NCI-H187 treated with DMSO at 0.1 percent for 48 hours (cell line): Measurements from ENCODE around the gene PPP1R8.

Experiments used
- DNase-seq: peaks from one replicate; lab custom pipeline; 2025; lab: John Stamatoyannopoulos, UW

The PPP1R8 gene

GRCh38 chr1:27872059-27872801 lies 41.6 kb downstream of the PPP1R8 start, which contains the start of gene THEMIS2:
TSS of gene THEMIS2 (plus strand) at chr1:27872544. CDS start at chr1:27872572, 28 bp downstream.
- no peak for DNase-seq

- no peak for DNase-seq
These were observed 42.4 kb downstream of the PPP1R8 start for GRCh38 chr1:27872802-27873551.

- no peak for DNase-seq
These were observed 43.2 kb downstream of the PPP1R8 start for GRCh38 chr1:27873671-27874384.

- no peak for DNase-seq
These were observed 45.9 kb downstream of the PPP1R8 start for GRCh38 chr1:27876341-27877114.

- DNase-seq = no peak
These were observed 46.5 kb downstream of the PPP1R8 start for GRCh38 chr1:27877115-27877416.

- DNase-seq = no peak
These were observed 47.5 kb downstream of the PPP1R8 start for GRCh38 chr1:27878039-27878438.

GRCh38 chr1:27878787-27879335 lies 48.3 kb downstream of the PPP1R8 start:
- DNase-seq = no peak

GRCh38 chr1:27879374-27880082 lies 48.9 kb downstream of the PPP1R8 start:
- DNase-seq = no peak

- no peak for DNase-seq
These were observed 51.9 kb downstream of the PPP1R8 start for GRCh38 chr1:27882543-27882903.

GRCh38 chr1:27883536-27883935 lies 53.0 kb downstream of the PPP1R8 start:
- DNase-seq = no peak

GRCh38 chr1:27884006-27884954 lies 53.7 kb downstream of the PPP1R8 start:
- DNase-seq = no peak

GRCh38 chr1:27885114-27885528 lies 54.5 kb downstream of the PPP1R8 start:
- no peak for DNase-seq

- no peak for DNase-seq
These were observed 55.2 kb downstream of the PPP1R8 start for GRCh38 chr1:27885621-27886352.

GRCh38 chr1:27886353-27886679 lies 55.7 kb downstream of the PPP1R8 start:
- DNase-seq = no peak

GRCh38 chr1:27886744-27887143 lies 56.2 kb downstream of the PPP1R8 start:
- DNase-seq = no peak

- no peak for DNase-seq
These were observed 56.8 kb downstream of the PPP1R8 start for GRCh38 chr1:27887215-27888021.

- DNase-seq = no peak
These were observed 58.9 kb downstream of the PPP1R8 start for GRCh38 chr1:27889506-27889905.

GRCh38 chr1:27891196-27891889 lies 60.8 kb downstream of the PPP1R8 start:
- no peak for DNase-seq
